ENCODE data around the gene MAPT.

DNA sequence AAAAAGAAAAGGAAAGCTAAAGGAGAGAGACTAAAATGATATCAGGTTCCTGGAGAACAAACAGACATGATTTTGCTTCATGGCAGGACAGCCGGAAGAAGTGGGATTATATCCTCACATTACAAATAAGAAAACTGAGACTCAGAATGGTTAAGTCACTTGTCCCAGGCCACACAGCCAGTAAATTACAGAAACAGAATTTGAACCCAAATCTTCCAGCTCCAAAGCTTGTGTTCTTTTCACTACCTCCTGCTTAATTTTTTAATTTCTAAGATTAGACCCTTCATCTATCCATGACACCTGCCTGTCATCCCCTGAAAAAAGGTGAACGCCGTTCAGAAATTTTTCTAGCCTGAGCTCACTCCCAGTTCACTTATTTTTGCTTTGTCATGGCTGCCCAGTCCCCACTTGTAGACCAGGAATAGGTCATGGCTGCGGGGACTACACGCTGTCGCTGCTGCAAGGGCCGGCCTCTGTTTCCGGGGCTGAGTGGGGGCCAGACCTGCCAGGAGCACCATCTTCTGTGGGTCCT, 36.1 kb downstream of the MAPT start:
- TF ChIP-seq POLR2A (IDR thresholded peaks at IDR 0.05; ENCODE audit: low read depth, low read length) (no peak), POLR2AphosphoS5 (IDR thresholded peaks at IDR 0.05; ENCODE audit: low read depth, low read length) (no peak)
